Erythroblast (primary cell): Measurements from ENCODE around the gene DOK5.
A peak's percentile ranks its signal among the peaks of the same experiment; 100 is the strongest.

Source experiments
- DNase-seq, 2 experiments: peaks; one replicate each; lab custom pipeline; 2025; lab: John Stamatoyannopoulos, UW
- GATA1 ChIP-seq: IDR thresholded peaks from 2 replicates; pipeline ENCODE4 v1.6.1; 2011; ENCODE audit warnings: low read depth, mild to moderate bottlenecking, control low read depth, low read length, moderate library complexity
- POLR2A ChIP-seq: IDR thresholded peaks from 2 replicates; pipeline ENCODE4 v1.6.1; 2011; ENCODE audit warnings: mild to moderate bottlenecking, low read length

The DOK5 gene

DNA sequence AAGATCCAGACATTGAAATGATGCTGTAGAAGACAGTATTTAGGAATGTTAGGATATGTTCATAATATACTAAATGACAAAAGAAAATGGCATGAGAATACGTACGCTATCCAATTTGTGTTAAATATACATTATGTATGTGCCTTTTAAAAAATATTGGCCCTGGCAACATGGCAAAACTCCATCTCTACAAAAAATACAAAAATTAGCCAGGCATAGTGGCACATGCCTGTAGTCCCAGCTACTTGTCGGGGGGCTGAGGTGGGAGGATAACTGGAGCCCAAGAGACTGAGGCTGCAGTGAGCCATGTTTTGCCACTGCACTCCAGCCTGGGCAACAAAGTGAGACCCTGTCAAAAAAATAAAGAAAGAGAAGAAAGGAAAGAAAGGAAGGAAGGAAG is 155.7 kb downstream of the DOK5 start:
- DNase-seq: no peak
- no peak for TF ChIP-seq POLR2A
- TF ChIP-seq GATA1: no peak

DNA sequence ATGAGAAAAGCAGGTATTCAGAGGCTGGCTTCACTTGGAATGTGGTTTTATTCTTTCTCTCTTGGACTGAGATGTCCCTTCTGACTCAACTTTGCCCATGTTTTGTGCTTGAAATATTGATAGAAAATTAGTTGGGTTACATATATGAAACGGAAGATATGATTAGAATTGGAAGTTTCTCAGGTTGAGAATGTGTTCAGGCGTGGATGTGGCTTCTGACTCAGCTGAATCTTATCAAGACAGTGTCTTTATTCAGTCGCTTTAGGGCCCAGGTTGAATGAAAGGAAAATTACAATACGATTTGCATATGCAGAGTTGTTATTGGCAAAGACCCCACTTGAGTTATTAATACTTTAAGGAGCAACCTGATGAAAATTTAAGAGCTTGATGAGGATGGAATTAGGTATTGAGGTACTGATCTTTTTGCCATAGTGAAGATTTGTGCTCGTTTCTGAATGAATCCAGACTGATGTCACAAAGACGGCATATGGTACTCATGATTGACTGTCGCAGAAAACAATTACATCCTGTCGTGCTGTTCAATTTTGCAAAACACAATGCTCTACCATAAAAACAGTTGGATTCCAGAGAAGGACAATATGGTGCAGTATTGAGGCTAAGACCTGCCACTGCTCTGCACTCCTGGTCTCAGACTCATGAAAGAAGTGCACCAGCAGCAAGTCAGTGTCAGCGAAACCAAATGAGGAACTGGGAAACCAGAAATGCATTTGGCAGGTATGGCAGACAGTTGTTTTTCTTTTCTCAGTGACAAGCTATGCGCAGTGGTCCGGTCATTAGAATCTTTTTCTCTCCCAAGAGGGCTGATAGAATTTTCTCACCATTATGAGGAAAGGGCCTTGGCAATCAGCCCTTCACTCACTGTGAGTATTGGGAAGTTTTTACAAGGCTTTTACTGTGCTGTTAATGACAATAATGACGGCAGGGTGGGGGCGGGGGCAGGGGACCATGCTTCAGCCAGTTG is 158.3 kb downstream of the DOK5 start:
- no peak for TF ChIP-seq POLR2A
- TF ChIP-seq GATA1: no peak

DNA sequence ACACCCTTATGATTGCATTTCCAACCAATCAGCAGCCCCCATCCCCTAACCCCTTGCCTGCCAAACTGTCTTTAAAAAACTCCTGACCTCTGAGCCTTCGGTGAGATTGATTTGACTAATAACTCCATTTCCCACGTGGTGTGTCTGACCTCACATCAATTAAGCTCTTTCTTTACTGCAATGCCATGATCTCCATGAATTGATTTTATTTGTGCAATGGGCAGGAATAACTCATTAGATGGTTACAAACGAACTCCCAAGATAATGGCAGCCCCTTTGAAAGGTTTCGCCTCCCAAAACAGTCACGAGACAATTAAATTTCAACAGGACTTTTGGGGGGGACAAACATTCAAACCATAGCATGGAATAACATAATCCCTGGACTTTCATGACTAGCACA is 161.2 kb downstream of the DOK5 start:
- TF ChIP-seq GATA1 (no peak), POLR2A (no peak)
- no peak for DNase-seq

More for the DNA sequence above, 158.3 kb downstream of the DOK5 start:
- no peak for DNase-seq

DNA sequence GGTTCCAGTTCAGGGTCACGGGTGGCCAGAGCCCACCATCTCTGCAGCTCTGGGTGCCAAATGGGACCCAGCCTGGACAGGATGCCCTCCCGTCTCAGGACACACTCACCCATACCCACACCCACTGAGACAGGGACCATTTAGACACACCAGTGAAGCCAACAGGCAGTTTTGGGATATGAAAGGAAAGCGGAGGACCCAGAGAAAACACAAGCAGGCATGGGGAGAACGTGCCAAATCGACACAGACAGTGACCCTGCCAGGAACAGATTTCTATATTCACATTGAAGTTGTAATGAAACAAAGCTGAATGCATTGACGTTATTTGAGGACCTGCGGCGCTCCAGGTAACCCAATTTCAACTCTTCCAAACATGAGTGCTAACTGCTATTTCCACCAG is 164.5 kb downstream of the DOK5 start:
- TF ChIP-seq GATA1 (no peak), POLR2A (no peak)
- no peak for DNase-seq

DNA sequence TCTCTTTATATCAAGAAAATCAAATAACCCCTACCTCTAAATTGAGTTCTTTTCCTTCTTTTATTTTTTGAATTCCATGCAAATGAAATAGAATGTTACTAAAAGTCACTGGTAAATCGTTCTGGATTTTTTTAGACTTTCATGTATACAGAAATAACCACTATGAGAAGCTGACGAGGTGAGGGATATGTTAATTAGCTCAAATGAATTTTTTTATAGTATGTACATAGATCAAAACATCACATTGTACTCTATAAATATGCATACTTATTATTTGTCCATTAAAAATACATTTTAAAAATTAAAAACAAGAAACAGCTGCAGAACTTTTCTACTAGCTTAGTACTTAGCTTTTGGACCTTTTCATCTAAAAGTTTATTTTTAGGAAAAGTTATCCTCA is 165.4 kb downstream of the DOK5 start:
- TF ChIP-seq POLR2A (no peak), GATA1 (no peak)
- DNase-seq: no peak

DNA sequence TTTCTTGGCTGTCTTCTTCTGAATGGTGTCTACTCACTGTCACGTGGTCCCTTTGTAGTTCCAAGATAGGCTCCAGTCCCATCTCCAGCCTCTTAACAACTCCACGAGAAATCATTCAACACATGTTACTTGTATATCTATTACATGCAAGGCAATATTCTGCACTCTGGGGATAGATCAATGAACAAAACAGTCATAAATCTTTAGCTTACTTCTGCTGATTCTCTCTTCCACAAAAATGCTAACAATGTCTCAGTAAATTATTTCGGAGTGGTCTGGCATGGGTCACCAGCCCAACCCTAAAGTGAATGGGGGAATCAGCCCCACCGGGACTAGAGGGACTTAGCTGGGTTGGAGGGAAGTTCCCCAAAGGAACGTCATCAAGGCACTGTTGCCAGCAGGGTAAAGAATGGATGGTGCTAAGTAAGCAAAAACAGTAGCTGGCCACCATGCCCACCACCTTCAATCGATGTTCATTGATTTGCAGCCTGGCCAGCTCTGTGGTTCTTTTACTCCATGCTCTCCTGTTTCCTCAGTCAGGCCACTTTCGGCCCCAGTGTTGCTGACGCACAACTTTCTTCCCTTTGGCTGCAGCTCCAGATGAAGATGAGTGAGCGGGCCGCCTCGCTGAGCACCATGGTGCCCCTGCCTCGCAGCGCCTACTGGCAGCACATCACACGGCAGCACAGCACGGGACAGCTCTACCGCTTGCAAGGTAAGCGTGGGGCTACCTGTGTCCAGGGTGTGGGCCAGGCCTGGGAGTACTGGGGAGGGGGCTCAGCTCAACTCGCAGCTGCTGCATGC is 167.7 kb downstream of the DOK5 start:
- DNase-seq: no peak

DNA sequence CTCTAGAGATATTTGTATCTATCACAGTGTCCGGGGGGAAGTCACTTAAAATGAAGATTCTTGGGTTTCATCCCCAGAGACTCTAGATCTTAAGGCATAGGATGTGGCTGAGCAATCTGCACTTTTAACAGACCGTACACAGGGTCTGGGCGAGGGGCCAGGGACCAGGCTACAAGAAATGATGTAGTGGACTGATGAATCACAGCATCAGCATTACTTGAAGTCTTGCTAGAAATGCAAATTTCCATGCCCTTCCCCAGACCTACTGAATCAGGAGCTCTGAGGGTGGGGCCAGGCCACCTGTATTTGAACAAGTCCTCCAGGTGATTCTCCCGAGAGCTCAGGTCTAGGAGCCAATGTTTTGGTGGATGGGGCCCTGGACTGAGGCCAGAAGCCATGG is 168.4 kb downstream of the DOK5 start:
- TF ChIP-seq POLR2A: no peak
- no peak for TF ChIP-seq GATA1
- no peak for DNase-seq

More for the DNA sequence above, 167.7 kb downstream of the DOK5 start:
- TF ChIP-seq POLR2A: no peak
- TF ChIP-seq GATA1: no peak

DNA sequence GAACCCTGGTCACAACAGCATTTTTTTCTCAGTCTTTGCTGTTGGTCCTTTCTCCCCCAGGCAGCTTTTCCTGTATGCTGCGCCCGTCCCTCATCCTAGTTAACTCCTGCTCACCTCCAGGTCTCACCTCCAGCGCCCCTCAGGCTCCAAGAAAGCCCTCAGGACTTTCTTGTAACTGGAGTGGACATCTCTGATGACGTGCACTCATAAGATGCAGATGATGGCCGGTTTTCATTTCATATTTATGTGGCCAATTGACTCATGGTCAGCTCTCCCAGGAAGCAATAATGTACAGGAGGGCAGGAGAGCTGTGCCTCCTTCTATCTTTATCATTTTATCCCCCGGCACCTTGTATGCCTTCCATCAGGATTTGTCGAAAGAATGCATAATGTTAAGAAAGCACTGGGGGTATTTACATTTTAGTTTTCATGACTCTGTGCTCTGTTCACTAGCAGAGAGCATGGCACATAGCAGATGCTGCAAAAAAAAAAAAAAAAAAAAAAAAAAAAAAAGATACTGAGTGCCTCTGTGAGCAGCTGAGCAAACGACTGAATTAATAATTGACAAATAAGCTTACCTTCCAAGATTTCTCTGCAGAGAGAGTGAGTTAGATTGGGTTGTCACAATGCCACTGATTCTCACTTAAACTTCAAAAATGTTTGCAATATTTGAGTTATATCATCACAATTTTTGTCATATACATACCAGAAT is 170.2 kb downstream of the DOK5 start:
- TF ChIP-seq GATA1 (no peak), POLR2A (no peak)
- no peak for DNase-seq

DNA sequence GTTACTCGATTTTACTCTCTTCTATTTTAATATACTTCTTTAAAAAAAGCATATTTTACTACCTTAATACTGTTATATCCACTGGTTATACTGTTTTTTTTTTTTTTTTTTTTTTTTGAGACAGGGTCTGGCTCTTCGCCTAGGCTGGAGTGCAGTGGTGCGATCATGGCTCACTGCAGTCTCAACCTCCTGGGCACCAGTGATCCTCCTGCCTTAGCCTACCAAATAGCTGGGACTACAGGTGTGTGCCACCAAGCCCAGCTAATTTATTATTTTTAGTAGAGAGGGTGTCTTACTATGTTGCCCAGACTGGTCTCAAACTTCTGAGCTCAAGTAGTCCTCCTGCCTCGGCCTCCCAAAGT is 170.7 kb downstream of the DOK5 start:
- DNase-seq: no peak
- TF ChIP-seq GATA1 (no peak), POLR2A (no peak)

DNA sequence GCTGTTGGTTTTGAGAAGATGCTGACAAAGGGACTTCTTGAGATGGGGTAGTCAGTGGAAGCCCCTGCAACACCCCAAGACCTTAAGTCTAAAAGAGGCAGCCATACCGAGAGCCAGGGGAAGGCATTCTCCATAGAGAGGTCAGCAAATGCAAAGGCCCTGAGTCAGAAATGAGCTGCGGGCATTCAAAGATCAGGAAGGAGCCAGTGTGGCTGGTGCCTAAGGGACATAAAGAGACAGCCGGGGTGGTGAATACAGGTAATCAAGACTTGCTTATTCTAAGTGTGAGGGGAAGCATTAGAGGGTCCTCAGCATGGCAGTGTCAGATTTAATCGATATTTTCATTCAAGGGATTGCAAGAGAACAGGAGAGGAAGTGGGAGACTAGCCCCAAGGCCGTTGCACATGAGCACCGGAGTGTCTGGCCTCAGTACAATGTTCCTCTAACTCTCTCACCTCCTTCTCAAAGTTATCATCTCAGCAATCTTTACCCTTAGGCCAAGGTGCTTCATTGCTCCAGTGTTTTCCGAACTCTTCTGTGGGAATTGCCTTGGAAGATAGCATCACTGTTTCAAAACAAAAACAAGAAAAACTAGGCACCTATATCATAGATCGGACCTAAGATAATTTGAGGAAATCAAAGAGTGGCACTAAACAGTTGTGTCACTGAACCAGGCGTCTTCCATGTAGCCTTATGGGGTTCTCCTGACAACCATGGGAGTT is 173.2 kb downstream of the DOK5 start:
- TF ChIP-seq POLR2A: no peak
- no peak for TF ChIP-seq GATA1
- DNase-seq: no peak

DNA sequence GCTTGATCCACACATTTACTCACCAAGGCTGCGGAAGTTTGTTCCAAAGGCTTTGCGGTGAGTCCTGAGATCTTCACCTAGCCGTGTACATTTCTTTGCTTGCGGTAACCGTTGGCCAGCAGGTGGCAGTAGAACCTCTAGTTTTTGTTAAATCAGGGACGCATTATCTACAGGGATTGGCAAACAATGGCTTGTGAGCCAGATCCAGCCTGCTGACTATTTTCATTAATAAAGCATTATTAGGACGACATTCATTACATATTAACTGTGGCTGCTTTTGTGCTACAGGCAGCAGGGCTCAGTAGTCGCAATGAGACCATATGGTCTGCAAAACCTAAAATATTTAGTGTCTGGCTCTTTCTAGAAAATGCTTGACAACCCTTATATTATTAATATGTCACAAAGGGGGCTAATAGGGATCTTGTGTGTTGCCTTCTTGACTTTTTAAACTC is 174.1 kb downstream of the DOK5 start:
- TF ChIP-seq GATA1 (no peak), POLR2A (no peak)
- DNase-seq: peak; percentile 56 to 71

DNA sequence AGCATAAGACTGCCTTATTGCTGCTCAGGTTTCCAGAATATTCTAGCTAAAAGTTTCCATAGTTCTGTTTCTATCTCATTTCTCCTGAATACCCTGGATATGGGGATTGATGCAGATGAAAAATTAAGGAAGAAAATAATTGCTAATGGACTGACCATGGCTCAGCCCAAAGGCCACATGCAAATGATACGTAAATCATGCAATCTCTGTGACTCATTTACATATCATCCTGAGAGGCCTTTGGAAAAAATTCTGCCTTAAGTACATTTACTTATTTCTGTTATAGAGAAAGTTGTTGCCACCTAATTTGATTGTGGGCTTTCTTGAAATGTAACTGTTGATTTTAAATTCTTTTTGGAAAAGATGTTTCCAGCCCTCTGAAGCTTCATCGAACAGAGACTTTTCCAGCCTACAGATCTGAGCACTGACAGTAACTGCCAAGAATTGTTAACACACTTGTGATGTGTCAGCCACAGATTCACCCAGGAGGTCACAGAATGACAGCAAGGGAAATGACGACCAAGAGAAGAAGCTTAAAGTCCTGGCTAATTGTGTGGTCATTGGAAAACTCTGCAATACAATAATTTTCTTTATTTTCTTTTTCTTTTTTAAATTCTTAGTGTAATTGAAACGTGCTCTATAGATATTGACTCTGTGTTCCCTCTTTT is 174.8 kb downstream of the DOK5 start:
- DNase-seq: no peak
- TF ChIP-seq POLR2A (no peak), GATA1 (no peak)
